Measurements from ENCODE around the gene PATJ.

Gene PATJ

GRCh38 chr1:62188111-62188510 lies 445.8 kb downstream of the PATJ start:
- no peak for DNase-seq (ENCODE audit: low spot score)
- in situ Hi-C loops (cut with MboI; ENCODE audit: low pct_unique_long_range_greater_than_20kb, low sequenced_read_pairs, unreplicated experiment), result no loop called here

GRCh38 chr1:62194651-62195544 lies 452.6 kb downstream of the PATJ start, which contains the start of gene L1TD1:
TSS of gene L1TD1 (plus strand) at chr1:62194849. CDS start at chr1:62206629, 11,780 bp downstream.
- peak; percentile 23 for DNase-seq (ENCODE audit: low spot score)
- in situ Hi-C loops (cut with MboI; ENCODE audit: low pct_unique_long_range_greater_than_20kb, low sequenced_read_pairs, unreplicated experiment), result no loop called here
- no peak for TF ChIP-seq CTCF (IDR thresholded peaks at IDR 0.05; ENCODE audit: extremely low read depth, insufficient read depth, missing control alignments)

More at GRCh38 chr1:62188111-62188510, 445.8 kb downstream of the PATJ start:
- no peak for TF ChIP-seq CTCF (IDR thresholded peaks at IDR 0.05; ENCODE audit: extremely low read depth, insufficient read depth, missing control alignments)

GRCh38 chr1:62196086-62196690 lies 453.9 kb downstream of the PATJ start:
- DNase-seq (ENCODE audit: low spot score), result no peak
- in situ Hi-C loops (cut with MboI; ENCODE audit: low pct_unique_long_range_greater_than_20kb, low sequenced_read_pairs, unreplicated experiment), result no loop called here
- no peak for TF ChIP-seq CTCF (IDR thresholded peaks at IDR 0.05; ENCODE audit: extremely low read depth, insufficient read depth, missing control alignments)

GRCh38 chr1:62198069-62198780 lies 455.9 kb downstream of the PATJ start:
- DNase-seq (ENCODE audit: low spot score), result no peak
- no peak for TF ChIP-seq CTCF (IDR thresholded peaks at IDR 0.05; ENCODE audit: extremely low read depth, insufficient read depth, missing control alignments)
- in situ Hi-C loops (cut with MboI; ENCODE audit: low pct_unique_long_range_greater_than_20kb, low sequenced_read_pairs, unreplicated experiment), result no loop called here

GRCh38 chr1:62198781-62199125 lies 456.5 kb downstream of the PATJ start:
- DNase-seq (ENCODE audit: low spot score), result no peak
- TF ChIP-seq CTCF (IDR thresholded peaks at IDR 0.05; ENCODE audit: extremely low read depth, insufficient read depth, missing control alignments), result no peak
- in situ Hi-C loops (cut with MboI; ENCODE audit: low pct_unique_long_range_greater_than_20kb, low sequenced_read_pairs, unreplicated experiment), result no loop called here

- TF ChIP-seq CTCF (IDR thresholded peaks at IDR 0.05; ENCODE audit: extremely low read depth, insufficient read depth, missing control alignments), result no peak
- no peak for DNase-seq (ENCODE audit: low spot score)
- in situ Hi-C loops (cut with MboI; ENCODE audit: low pct_unique_long_range_greater_than_20kb, low sequenced_read_pairs, unreplicated experiment), result no loop called here
These were observed 464.9 kb downstream of the PATJ start for GRCh38 chr1:62207187-62207586.
